DND-41 (cell line): ENCODE data around the gene FREM2.

Experiments used
- ATAC-seq: fragments of 200-7000 bp; cut with Tn5 transposase; 3 replicates; pipeline ENCODE4 v1.9.1; 2021; ENCODE audit warnings: low read depth; ENCODE audit not compliant: insufficient read depth
- DNase-seq: peaks from one replicate; pipeline ENCODE4 v3.0.0-alpha.2; 2020
- H2AFZ ChIP-seq: 2 replicates; pipeline ENCODE4 v1.6.0; 2012; ENCODE audit warnings: low read depth, low read length
- H3K27ac ChIP-seq: 2 replicates; pipeline ENCODE4 v1.5.1; 2012; ENCODE audit warnings: low read length, inconsistent platforms
- H3K27me3 ChIP-seq: fragments of 200-600 bp; sonication (generic); 2 replicates; pipeline ENCODE4 v1.6.0; 2012; ENCODE audit warnings: low read length, mild to moderate bottlenecking, inconsistent platforms; ENCODE audit not compliant: insufficient read depth, poor library complexity
- H3K36me3 ChIP-seq: 2 replicates; pipeline ENCODE4 v1.5.1; 2012; ENCODE audit warnings: low read length, inconsistent platforms; ENCODE audit not compliant: insufficient read depth
- H3K4me1 ChIP-seq: 2 replicates; pipeline ENCODE4 v1.5.1; 2012; ENCODE audit warnings: mild to moderate bottlenecking, low read length; ENCODE audit not compliant: insufficient read depth
- H3K4me2 ChIP-seq: 2 replicates; pipeline ENCODE4 v1.6.0; 2012; ENCODE audit warnings: mild to moderate bottlenecking, moderate library complexity, low read length, inconsistent platforms; ENCODE audit not compliant: insufficient read depth
- H3K4me3 ChIP-seq, 2 experiments: fragments of 200-600 bp in 1 of 2; shearing (Covaris generic) in 1 of 2; 2 replicates each; pipeline ENCODE4 v1.5.1; 2012 to 2016; ENCODE audit warnings: inconsistent platforms in 2 of 2, low read length in 2 of 2, mild to moderate bottlenecking in 2 of 2, low read depth in 1 of 2, moderate library complexity in 1 of 2
- H3K79me2 ChIP-seq: 2 replicates; pipeline ENCODE4 v1.6.0; 2012; ENCODE audit warnings: low read length, inconsistent platforms; ENCODE audit not compliant: insufficient read depth
- H3K9ac ChIP-seq: 2 replicates; pipeline ENCODE4 v1.6.0; 2012; ENCODE audit warnings: low read depth, mild to moderate bottlenecking, inconsistent platforms, low read length, moderate library complexity
- H3K9me3 ChIP-seq: 2 replicates; pipeline ENCODE4 v1.5.1; 2012; ENCODE audit warnings: low read length, moderate library complexity, mild to moderate bottlenecking, inconsistent platforms; ENCODE audit not compliant: insufficient read depth, severe bottlenecking
- H4K20me1 ChIP-seq: 2 replicates; pipeline ENCODE4 v1.6.0; 2012; ENCODE audit warnings: low read length; ENCODE audit not compliant: insufficient read depth
- EZH2 ChIP-seq: IDR thresholded peaks from 3 replicates; pipeline ENCODE4 v1.6.1; 2012; ENCODE audit warnings: borderline replicate concordance, low read depth, mild to moderate bottlenecking, moderate library complexity, low read length, inconsistent platforms; ENCODE audit not compliant: severe bottlenecking
- TF ChIP-seq, protein P1 (sequence below): IDR thresholded peaks from 2 replicates; pipeline ENCODE4 v1.5.1; 2012; ENCODE audit warnings: borderline replicate concordance, low read length, moderate library complexity, mild to moderate bottlenecking; ENCODE audit not compliant: poor library complexity, severe bottlenecking; ENCODE audit errors: extremely low read depth

Gene FREM2

GRCh38 chr13:38856065-38856464 is 169.2 kb downstream of the FREM2 start:
- Histone ChIP-seq H3K4me1 (no peaks in the 10 kb centered on the region), H2AFZ (no peak overlapping the region), H3K27ac (no peak overlapping the region), H3K9me3 (no peaks in the 10 kb centered on the region), H3K9ac (no peak overlapping the region), H3K79me2 (no peaks in the 10 kb centered on the region), H3K36me3 (no peaks in the 10 kb centered on the region), H3K4me2 (no peak overlapping the region), H3K4me3 (no peak overlapping the region), H3K27me3 (no peaks in the 10 kb centered on the region), H4K20me1 (no peaks in the 10 kb centered on the region)
- ATAC-seq: no peak
- TF ChIP-seq, protein P1, sequence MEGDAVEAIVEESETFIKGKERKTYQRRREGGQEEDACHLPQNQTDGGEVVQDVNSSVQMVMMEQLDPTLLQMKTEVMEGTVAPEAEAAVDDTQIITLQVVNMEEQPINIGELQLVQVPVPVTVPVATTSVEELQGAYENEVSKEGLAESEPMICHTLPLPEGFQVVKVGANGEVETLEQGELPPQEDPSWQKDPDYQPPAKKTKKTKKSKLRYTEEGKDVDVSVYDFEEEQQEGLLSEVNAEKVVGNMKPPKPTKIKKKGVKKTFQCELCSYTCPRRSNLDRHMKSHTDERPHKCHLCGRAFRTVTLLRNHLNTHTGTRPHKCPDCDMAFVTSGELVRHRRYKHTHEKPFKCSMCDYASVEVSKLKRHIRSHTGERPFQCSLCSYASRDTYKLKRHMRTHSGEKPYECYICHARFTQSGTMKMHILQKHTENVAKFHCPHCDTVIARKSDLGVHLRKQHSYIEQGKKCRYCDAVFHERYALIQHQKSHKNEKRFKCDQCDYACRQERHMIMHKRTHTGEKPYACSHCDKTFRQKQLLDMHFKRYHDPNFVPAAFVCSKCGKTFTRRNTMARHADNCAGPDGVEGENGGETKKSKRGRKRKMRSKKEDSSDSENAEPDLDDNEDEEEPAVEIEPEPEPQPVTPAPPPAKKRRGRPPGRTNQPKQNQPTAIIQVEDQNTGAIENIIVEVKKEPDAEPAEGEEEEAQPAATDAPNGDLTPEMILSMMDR: no peak
- TF ChIP-seq EZH2: no peak
- no peak for DNase-seq

DNA sequence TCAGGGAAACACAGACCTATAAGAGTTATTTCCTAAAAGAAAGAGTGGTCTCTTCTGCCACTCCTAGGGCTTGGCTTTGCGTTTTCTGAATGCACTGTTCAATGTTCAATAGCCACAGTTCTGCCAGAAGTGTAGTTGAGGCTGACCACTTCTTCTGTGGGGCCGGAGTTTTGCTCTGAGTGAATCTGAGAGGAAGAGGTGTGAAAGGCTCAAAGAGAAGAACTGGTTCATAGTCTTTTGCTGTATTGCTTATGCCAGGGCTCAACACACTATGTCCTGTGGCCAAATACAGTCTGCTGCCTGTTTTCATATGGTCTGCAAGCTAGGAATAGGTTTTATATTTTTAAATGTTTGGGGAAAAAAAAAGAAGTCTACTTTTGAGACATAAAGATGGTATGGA is 175.6 kb downstream of the FREM2 start:
- H2AFZ ChIP-seq: no peak overlapping the region
- no peak overlapping the region for H3K9ac ChIP-seq
- DNase-seq: no peak
- H3K79me2 ChIP-seq: no peaks in the 10 kb centered on the region
- no peak overlapping the region for H3K4me2 ChIP-seq
- no peak for ATAC-seq
- no peaks in the 10 kb centered on the region for H3K36me3 ChIP-seq
- no peak overlapping the region for H3K27ac ChIP-seq
- TF ChIP-seq, protein P1: no peak
- TF ChIP-seq EZH2: no peak
- H3K9me3 ChIP-seq: no peaks in the 10 kb centered on the region
- no peaks in the 10 kb centered on the region for H3K27me3 ChIP-seq
- H3K4me3 ChIP-seq: no peak overlapping the region
- H4K20me1 ChIP-seq: no peaks in the 10 kb centered on the region
- no peaks in the 10 kb centered on the region for H3K4me1 ChIP-seq

DNA sequence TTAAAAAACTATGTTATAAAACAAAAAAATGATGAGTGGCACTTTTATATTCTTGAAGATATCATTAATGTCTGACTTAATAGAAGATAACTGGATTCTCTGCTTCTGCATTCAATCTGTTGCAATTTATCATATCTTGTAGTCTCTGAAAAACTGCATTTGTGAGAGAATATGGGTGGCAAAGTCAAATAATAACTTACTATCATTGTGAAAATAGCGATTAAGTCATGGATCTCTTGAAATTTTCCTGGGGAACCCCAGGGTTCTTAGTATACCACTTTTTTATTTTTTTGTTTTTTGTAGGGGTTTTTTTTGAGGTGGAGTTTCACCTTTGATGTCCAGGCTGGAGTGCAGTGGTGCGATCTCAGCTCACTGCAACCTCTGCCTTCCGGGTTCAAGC is 176.7 kb downstream of the FREM2 start:
- Histone ChIP-seq H3K9ac (no peak overlapping the region), H4K20me1 (no peaks in the 10 kb centered on the region), H3K79me2 (no peaks in the 10 kb centered on the region), H3K36me3 (no peaks in the 10 kb centered on the region), H3K27ac (no peak overlapping the region), H3K27me3 (no peaks in the 10 kb centered on the region), H3K9me3 (no peaks in the 10 kb centered on the region), H2AFZ (no peak overlapping the region), H3K4me1 (no peaks in the 10 kb centered on the region), H3K4me3 (no peak overlapping the region), H3K4me2 (no peak overlapping the region)
- no peak for TF ChIP-seq EZH2
- TF ChIP-seq, protein P1: no peak
- ATAC-seq (no peak), DNase-seq (no peak)

GRCh38 chr13:38866649-38867048 is 179.8 kb downstream of the FREM2 start:
- no peak overlapping the region for H3K4me2 ChIP-seq
- H2AFZ ChIP-seq: no peak overlapping the region
- no peak overlapping the region for H3K4me3 ChIP-seq
- no peak for DNase-seq
- H4K20me1 ChIP-seq: no peaks in the 10 kb centered on the region
- no peak overlapping the region for H3K27ac ChIP-seq
- no peak overlapping the region for H3K9ac ChIP-seq
- H3K4me1 ChIP-seq: no peaks in the 10 kb centered on the region
- TF ChIP-seq, protein P1: no peak
- TF ChIP-seq EZH2: no peak
- H3K9me3 ChIP-seq: no peaks in the 10 kb centered on the region
- H3K36me3 ChIP-seq: no peaks in the 10 kb centered on the region
- no peaks in the 10 kb centered on the region for H3K79me2 ChIP-seq
- H3K27me3 ChIP-seq: no peaks in the 10 kb centered on the region
- no peak for ATAC-seq
